ENCODE measurements around the gene CBR4.

DNA sequence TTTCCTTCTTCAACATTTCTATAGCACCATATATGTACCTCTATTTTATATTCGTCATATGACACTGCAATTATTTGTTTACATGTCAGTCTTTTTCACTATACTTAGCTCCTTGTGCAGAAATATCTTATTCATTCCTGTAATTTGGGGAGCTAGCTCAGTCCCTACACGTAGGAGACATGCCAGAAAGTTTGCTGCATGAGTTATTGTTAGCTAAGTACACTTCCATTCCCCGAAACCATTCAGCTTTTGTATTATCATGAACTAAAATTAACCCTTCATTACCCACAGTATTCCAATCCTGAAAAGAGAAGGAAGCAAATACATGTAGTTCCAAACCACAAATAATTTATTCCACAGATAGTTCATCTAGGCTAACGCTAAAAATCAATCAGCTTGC lies 10.2 kb downstream of the CBR4 start:
- TF ChIP-seq, protein P1, sequence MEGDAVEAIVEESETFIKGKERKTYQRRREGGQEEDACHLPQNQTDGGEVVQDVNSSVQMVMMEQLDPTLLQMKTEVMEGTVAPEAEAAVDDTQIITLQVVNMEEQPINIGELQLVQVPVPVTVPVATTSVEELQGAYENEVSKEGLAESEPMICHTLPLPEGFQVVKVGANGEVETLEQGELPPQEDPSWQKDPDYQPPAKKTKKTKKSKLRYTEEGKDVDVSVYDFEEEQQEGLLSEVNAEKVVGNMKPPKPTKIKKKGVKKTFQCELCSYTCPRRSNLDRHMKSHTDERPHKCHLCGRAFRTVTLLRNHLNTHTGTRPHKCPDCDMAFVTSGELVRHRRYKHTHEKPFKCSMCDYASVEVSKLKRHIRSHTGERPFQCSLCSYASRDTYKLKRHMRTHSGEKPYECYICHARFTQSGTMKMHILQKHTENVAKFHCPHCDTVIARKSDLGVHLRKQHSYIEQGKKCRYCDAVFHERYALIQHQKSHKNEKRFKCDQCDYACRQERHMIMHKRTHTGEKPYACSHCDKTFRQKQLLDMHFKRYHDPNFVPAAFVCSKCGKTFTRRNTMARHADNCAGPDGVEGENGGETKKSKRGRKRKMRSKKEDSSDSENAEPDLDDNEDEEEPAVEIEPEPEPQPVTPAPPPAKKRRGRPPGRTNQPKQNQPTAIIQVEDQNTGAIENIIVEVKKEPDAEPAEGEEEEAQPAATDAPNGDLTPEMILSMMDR (IDR thresholded peaks at IDR 0.05), result no peak
- no peak for TF ChIP-seq POLR2A (IDR thresholded peaks at IDR 0.05)
- TF ChIP-seq EP300 (IDR thresholded peaks at IDR 0.05), result no peak
- TF ChIP-seq POLR2AphosphoS5 (IDR thresholded peaks at IDR 0.05), result no peak

Measured in sigmoid colon (tissue), 4 donors.